ENCODE data around the gene NAGA.

GRCh38 chr22:42101199-42101598 is 30.6 kb upstream of the NAGA start:
- TF ChIP-seq CTCF (IDR thresholded peaks at IDR 0.05) (no peak), EP300 (IDR thresholded peaks at IDR 0.05) (no peak)

Data from esophagus muscularis mucosa (tissue), 3 donors.